Activated CD8-positive, alpha-beta memory T cell treated with anti-CD3 and anti-CD28 coated beads, Interleukin-2, amount 10 ng/mL, durations not matched to agents 7 days and 5 days (primary cell): ENCODE data around the gene HSPB6. TPM values are rescaled to one million over a fixed set of nuclear protein-coding genes. Genes with fewer than 3 reads are reported as not detected.
"Not testable (repeated sequence)": the region's sequence is repeated elsewhere in the genome, so short reads cannot be mapped to it uniquely, and the experiment has no call there.

Experiments used
- ATAC-seq: fragments of 150-1000 bp; cut with Tn5 transposase; one replicate; pipeline ENCODE4 v1.10.0; 2021; ENCODE audit warnings: moderate library complexity
- CTCF ChIA-PET: fragments of 350-600 bp; sonication (Branson Sonifier 250); formaldehyde crosslinking; loops from one replicate; lab custom pipeline; 2021; ENCODE audit warnings: antibody characterized with exemption; lab: Charles Lee
- DNase-seq: peaks from one replicate; pipeline ENCODE4 v3.0.0-alpha.2; 2020
- H3K27ac Mint-ChIP-seq: one replicate; pipeline ENCODE4 v1.8.0; 2021; ENCODE audit warnings: mild to moderate bottlenecking, mixed read lengths
- H3K27me3 Mint-ChIP-seq: one replicate; pipeline ENCODE4 v1.8.0; 2021; ENCODE audit warnings: mixed read lengths
- H3K36me3 Mint-ChIP-seq: one replicate; pipeline ENCODE4 v1.8.0; 2021; ENCODE audit warnings: mild to moderate bottlenecking, mixed read lengths
- H3K4me1 Mint-ChIP-seq: one replicate; pipeline ENCODE4 v1.8.0; 2021; ENCODE audit warnings: mixed read lengths
- H3K4me3 Mint-ChIP-seq: one replicate; pipeline ENCODE4 v1.8.0; 2021; ENCODE audit warnings: mild to moderate bottlenecking, moderate library complexity, mixed read lengths
- H3K9me3 Mint-ChIP-seq: one replicate; pipeline ENCODE4 v1.8.0; 2022; ENCODE audit warnings: low read depth, mixed read lengths
- total RNA-seq, 2 experiments: library from RNA; stranded (reverse); gene quantifications; one replicate each; pipeline ENCODE4 v1.2.3, GENCODE V29; 2021

HSPB6 gene
- total RNA-seq, 2 experiments from 2014 or later: not detected

GRCh38 chr19:35732540-35733179, 24.2 kb downstream of the HSPB6 start:
- CTCF ChIA-PET: interaction anchor here (1.6 kb wide), 1 partner anchor 87 kb away, joined by 3 read pairs; no protein-coding TSS in a partner anchor
- DNase-seq (no peak), ATAC-seq (no peak)
- Mint-ChIP-seq H3K27ac (no peak overlapping the region), H3K9me3 (no peaks in the 10 kb centered on the region), H3K27me3 (no peaks in the 10 kb centered on the region), H3K36me3 (peaks cover 46% of the 10 kb centered on the region), H3K4me3 (no peak overlapping the region), H3K4me1 (peaks cover 2% of the 10 kb centered on the region)

GRCh38 chr19:35731779-35732405, 24.9 kb downstream of the HSPB6 start:
- Mint-ChIP-seq H3K27me3 (no peaks in the 10 kb centered on the region), H3K9me3 (no peaks in the 10 kb centered on the region), H3K4me1 (no peaks in the 10 kb centered on the region), H3K27ac (no peak overlapping the region), H3K4me3 (no peak overlapping the region), H3K36me3 (peaks cover 48% of the 10 kb centered on the region)
- DNase-seq (no peak), ATAC-seq (no peak)
- CTCF ChIA-PET: interaction anchor here (1.6 kb wide), 1 partner anchor 87 kb away, joined by 3 read pairs; no protein-coding TSS in a partner anchor

DNA sequence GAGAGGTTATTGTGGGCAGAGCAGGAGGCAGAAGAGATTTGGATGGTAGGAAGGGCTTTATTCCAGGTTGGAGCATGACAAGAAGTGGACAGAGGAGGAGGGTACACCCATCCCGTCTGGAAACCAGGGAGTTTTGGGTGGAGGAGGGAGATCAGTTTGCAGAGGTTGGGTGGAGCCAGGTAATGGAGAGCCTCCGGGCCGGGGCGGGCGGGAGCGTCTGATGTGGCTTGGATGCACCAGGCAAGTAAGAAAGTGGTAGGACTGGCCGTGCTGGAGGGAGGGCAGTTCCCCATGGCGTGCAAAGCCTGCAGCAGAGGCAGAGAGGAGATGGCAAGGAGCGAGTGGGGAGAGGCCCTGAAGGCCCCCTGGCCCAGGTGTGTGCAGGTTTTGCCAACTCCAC, 25.5 kb downstream of the HSPB6 start:
- Mint-ChIP-seq H3K4me3 (no peak overlapping the region), H3K4me1 (no peaks in the 10 kb centered on the region), H3K9me3 (no peaks in the 10 kb centered on the region), H3K27me3 (no peaks in the 10 kb centered on the region), H3K36me3 (peaks cover 49% of the 10 kb centered on the region), H3K27ac (peak overlapping the region; percentile 20)
- CTCF ChIA-PET: interaction anchor here (1.6 kb wide), 1 partner anchor 88 kb away, joined by 3 read pairs; no protein-coding TSS in a partner anchor
- no peak for ATAC-seq
- DNase-seq: no peak

DNA sequence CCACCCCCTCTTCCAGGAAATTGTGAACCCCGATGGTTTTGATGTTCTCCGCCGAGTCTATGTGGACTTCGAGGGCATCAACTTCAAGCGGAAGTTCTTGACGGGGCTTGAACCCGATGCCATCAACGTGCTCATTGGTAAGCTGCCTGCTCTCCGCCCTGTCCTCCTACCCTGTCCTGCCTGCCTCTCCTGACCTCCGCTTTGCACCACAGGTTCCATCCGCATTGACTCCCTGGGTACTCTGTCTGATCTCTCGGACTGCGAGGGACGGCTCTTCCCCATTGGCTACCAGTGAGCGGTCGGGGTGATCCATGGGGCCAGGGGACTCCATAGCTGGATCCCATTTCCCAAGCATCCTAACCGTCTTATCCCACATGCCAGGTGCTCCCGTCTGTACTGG, 26.5 kb downstream of the HSPB6 start:
- no peak overlapping the region for H3K27ac Mint-ChIP-seq
- H3K4me1 Mint-ChIP-seq: no peaks in the 10 kb centered on the region
- CTCF ChIA-PET: interaction anchor here (0.6 kb wide), 1 partner anchor 187 kb away, joined by 3 read pairs; no protein-coding TSS in a partner anchor
- H3K36me3 Mint-ChIP-seq: peaks cover 55% of the 10 kb centered on the region
- H3K27me3 Mint-ChIP-seq: no peaks in the 10 kb centered on the region
- H3K4me3 Mint-ChIP-seq: no peak overlapping the region
- no peaks in the 10 kb centered on the region for H3K9me3 Mint-ChIP-seq
- no peak for DNase-seq
- ATAC-seq: no peak

GRCh38 chr19:35729763-35730162, 27.1 kb downstream of the HSPB6 start:
- Mint-ChIP-seq H3K4me3 (no peak overlapping the region), H3K27ac (no peak overlapping the region), H3K36me3 (peaks cover 58% of the 10 kb centered on the region), H3K4me1 (no peaks in the 10 kb centered on the region), H3K27me3 (no peaks in the 10 kb centered on the region), H3K9me3 (no peaks in the 10 kb centered on the region)
- CTCF ChIA-PET: no interaction called here
- no peak for DNase-seq
- ATAC-seq: no peak

DNA sequence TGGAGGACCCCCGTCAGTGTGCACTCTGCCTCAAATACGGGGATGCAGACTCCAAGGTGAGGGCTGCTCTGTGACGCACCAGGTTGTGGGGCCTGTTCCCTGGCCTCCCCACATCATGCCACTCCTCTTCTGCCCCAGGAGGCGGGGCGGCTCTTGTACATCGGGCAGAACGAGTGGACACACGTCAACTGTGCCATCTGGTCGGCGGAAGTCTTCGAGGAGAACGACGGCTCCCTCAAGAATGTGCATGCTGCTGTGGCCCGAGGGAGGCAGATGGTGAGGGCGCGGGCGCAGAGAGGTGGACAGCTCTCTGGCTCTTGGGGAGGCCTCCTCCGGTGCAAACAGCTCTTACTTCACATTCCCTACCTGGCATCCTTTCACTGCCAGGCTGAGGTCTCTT, 27.8 kb downstream of the HSPB6 start:
- no peaks in the 10 kb centered on the region for H3K9me3 Mint-ChIP-seq
- no peak overlapping the region for H3K27ac Mint-ChIP-seq
- no peaks in the 10 kb centered on the region for H3K4me1 Mint-ChIP-seq
- H3K36me3 Mint-ChIP-seq: peaks cover 57% of the 10 kb centered on the region
- CTCF ChIA-PET: interaction anchor here (1.2 kb wide), 1 partner anchor 10 kb away, joined by 3 read pairs; no protein-coding TSS in a partner anchor
- no peaks in the 10 kb centered on the region for H3K27me3 Mint-ChIP-seq
- DNase-seq: no peak
- no peak overlapping the region for H3K4me3 Mint-ChIP-seq
- ATAC-seq: no peak

DNA sequence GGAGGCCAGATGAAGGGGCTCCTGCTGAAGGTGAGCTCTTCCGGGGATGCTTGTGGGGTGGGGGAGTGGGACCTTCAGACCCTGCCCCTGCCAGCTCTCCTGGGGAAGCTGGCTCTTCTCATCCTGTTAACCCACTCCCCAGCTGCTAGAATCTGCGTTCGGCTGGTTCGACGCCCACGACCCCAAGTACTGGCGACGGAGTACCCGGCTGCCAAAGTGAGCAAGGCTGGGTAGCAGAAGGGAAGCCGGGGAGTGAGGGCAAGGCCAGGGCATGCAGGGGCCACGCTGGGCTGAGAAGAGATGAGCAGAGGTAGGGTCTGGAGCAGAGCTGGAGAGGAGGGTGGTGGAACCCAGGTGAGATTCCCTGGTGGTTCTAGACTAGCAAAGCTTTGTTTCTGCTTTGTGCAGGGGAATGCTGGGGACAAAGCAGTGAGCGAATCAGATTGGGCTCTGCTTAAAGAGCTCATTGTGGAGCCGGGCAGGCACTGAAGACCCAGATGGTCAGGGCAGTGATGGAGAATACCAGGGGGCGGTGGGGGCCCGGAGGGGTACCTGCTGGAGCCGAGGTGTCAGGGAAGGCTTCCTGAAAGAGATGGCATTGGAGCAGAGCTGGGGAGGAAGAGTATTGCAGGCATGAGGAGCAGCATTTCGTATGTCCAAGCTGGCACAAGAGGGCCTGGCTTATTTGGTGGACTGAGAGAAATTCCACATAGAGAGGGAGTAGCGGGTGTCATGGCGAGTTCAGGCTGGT, 28.7 kb downstream of the HSPB6 start:
- no peaks in the 10 kb centered on the region for H3K4me1 Mint-ChIP-seq
- CTCF ChIA-PET: interaction anchor here (1.2 kb wide), 1 partner anchor 9 kb away, joined by 3 read pairs; no protein-coding TSS in a partner anchor

GRCh38 chr19:35727053-35727955, 29.5 kb downstream of the HSPB6 start:
- no peak overlapping the region for H3K4me3 Mint-ChIP-seq
- ATAC-seq (no peak), DNase-seq (no peak)
- H3K36me3 Mint-ChIP-seq: peaks cover 66% of the 10 kb centered on the region
- no peak overlapping the region for H3K27ac Mint-ChIP-seq
- CTCF ChIA-PET: interaction anchor here (2.0 kb wide), 1 partner anchor 10 kb away, joined by 9 read pairs; no protein-coding TSS in a partner anchor
- H3K4me1 Mint-ChIP-seq: no peaks in the 10 kb centered on the region
- H3K9me3 Mint-ChIP-seq: no peaks in the 10 kb centered on the region
- H3K27me3 Mint-ChIP-seq: no peaks in the 10 kb centered on the region

More for the DNA sequence above, 28.7 kb downstream of the HSPB6 start:
- Mint-ChIP-seq H3K4me3 (no peak overlapping the region), H3K27ac (no peak overlapping the region), H3K9me3 (no peaks in the 10 kb centered on the region), H3K27me3 (no peaks in the 10 kb centered on the region), H3K36me3 (peaks cover 62% of the 10 kb centered on the region)
- ATAC-seq: no peak
- no peak for DNase-seq

DNA sequence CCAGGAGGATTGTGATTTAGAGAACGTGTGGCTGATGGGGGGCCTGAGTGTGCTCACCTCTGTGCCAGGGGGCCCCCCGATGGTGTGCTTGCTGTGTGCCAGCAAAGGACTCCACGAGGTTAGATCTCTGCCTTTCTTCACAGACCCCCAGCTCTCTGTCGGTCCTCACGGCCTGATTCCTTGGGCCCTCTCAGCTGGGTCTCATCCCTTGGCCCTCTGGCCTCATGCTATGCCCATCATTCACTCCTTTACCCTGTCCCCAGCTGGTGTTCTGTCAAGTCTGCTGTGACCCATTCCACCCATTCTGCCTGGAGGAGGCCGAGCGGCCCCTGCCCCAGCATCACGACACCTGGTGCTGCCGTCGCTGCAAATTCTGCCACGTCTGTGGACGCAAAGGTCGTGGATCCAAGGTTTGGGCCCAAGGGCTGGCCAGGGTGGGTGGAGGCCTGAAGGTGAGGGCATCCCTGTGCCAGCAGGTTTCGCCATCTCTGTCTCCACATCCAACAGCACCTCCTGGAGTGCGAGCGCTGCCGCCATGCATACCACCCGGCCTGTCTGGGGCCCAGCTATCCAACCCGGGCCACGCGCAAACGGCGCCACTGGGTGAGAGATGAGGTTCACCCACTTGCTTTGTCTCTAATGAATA, 31.5 kb downstream of the HSPB6 start:
- H3K9me3 Mint-ChIP-seq: no peaks in the 10 kb centered on the region
- DNase-seq (no peak), ATAC-seq (no peak)
- H3K4me3 Mint-ChIP-seq: no peak overlapping the region
- H3K36me3 Mint-ChIP-seq: peaks cover 62% of the 10 kb centered on the region
- no peak overlapping the region for H3K27ac Mint-ChIP-seq
- CTCF ChIA-PET: interaction anchor here (1.4 kb wide), 1 partner anchor 20 kb away, joined by 3 read pairs; the partner anchor contains the start of genes PSENEN and U2AF1L4
- H3K4me1 Mint-ChIP-seq: peaks cover 1% of the 10 kb centered on the region
- H3K27me3 Mint-ChIP-seq: no peaks in the 10 kb centered on the region

- H3K27ac Mint-ChIP-seq: no peak overlapping the region
- peaks cover 62% of the 10 kb centered on the region for H3K36me3 Mint-ChIP-seq
Measured at GRCh38 chr19:35724560-35724959, 32.3 kb downstream of the HSPB6 start.

DNA sequence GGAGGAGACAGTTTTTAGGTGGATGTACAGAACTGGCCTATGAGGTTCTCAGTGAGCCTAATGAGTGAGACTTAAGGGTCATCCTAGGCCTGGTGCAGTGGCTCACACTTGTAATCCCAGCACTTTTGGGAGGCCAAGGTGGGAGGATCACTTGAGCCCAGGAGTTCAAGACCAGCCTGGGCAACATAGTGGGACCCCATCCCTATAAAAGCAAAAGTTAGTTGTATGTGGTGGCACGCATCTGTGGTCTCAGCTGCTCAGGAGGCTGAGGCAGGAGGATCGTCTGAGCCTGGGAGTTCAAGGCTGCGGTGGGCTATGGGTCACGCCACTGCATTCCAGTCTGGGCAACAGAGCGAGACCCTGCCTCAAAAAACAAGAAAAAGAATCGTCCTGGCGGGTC, 32.7 kb downstream of the HSPB6 start:
- ATAC-seq, DNase-seq, H3K27me3 Mint-ChIP-seq, H3K4me3 Mint-ChIP-seq, H3K9me3 Mint-ChIP-seq, H3K27ac Mint-ChIP-seq: not testable (repeated sequence)
- CTCF ChIA-PET: interaction anchor here (1.1 to 1.4 kb wide), 2 partner anchors 16 to 21 kb away, joined by 3 to 4 read pairs; partner anchors contain the start of genes PSENEN and U2AF1L4
- Mint-ChIP-seq H3K4me1 (peaks cover 11% of the 10 kb centered on the region), H3K36me3 (peaks cover 60% of the 10 kb centered on the region)

More at GRCh38 chr19:35724560-35724959, 32.3 kb downstream of the HSPB6 start:
- no peak for ATAC-seq
- CTCF ChIA-PET: interaction anchor here (1.4 kb wide), 1 partner anchor 20 kb away, joined by 3 read pairs; the partner anchor contains the start of genes PSENEN and U2AF1L4
- DNase-seq: no peak
- peaks cover 6% of the 10 kb centered on the region for H3K4me1 Mint-ChIP-seq
- H3K9me3 Mint-ChIP-seq: no peaks in the 10 kb centered on the region
- H3K27me3 Mint-ChIP-seq: no peaks in the 10 kb centered on the region
- H3K4me3 Mint-ChIP-seq: no peak overlapping the region

DNA sequence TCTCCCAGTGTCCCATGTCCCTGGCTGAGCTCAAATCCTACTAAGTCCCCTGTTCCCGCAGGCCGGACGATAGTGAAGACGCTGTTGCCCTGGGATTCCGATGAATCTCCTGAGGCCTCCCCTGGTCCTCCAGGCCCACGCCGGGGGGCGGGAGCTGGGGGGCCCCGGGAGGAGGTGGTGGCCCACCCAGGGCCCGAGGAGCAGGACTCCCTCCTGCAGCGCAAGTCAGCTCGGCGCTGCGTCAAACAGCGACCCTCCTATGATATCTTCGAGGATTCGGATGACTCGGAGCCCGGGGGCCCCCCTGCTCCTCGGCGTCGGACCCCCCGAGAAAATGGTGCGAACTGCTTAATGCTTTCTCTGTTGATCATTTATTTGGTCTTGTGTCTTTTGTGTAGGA, 33.2 kb downstream of the HSPB6 start:
- H3K27ac Mint-ChIP-seq: no peak overlapping the region
- H3K9me3 Mint-ChIP-seq: no peaks in the 10 kb centered on the region
- no peaks in the 10 kb centered on the region for H3K27me3 Mint-ChIP-seq
- H3K4me3 Mint-ChIP-seq: no peak overlapping the region
- H3K36me3 Mint-ChIP-seq: peaks cover 58% of the 10 kb centered on the region
- ATAC-seq (no peak), DNase-seq (no peak)
- H3K4me1 Mint-ChIP-seq: peaks cover 13% of the 10 kb centered on the region
- CTCF ChIA-PET: interaction anchor here (0.8 to 1.4 kb wide), 3 partner anchors 17 to 39 kb away, joined by 3 to 4 read pairs (median 3); partner anchors contain the start of genes PSENEN and U2AF1L4
